GM12873 (cell line): Measurements from ENCODE around the gene LEMD2.

ENCODE experiments used
- TF ChIP-seq, protein P1 (sequence below): IDR thresholded peaks from 2 replicates; pipeline ENCODE4 v1.5.1; 2012; ENCODE audit warnings: low read depth, mild to moderate bottlenecking, moderate library complexity, low read length, control low read depth; ENCODE audit not compliant: insufficient read depth; ENCODE audit errors: missing control alignments

The LEMD2 gene

DNA sequence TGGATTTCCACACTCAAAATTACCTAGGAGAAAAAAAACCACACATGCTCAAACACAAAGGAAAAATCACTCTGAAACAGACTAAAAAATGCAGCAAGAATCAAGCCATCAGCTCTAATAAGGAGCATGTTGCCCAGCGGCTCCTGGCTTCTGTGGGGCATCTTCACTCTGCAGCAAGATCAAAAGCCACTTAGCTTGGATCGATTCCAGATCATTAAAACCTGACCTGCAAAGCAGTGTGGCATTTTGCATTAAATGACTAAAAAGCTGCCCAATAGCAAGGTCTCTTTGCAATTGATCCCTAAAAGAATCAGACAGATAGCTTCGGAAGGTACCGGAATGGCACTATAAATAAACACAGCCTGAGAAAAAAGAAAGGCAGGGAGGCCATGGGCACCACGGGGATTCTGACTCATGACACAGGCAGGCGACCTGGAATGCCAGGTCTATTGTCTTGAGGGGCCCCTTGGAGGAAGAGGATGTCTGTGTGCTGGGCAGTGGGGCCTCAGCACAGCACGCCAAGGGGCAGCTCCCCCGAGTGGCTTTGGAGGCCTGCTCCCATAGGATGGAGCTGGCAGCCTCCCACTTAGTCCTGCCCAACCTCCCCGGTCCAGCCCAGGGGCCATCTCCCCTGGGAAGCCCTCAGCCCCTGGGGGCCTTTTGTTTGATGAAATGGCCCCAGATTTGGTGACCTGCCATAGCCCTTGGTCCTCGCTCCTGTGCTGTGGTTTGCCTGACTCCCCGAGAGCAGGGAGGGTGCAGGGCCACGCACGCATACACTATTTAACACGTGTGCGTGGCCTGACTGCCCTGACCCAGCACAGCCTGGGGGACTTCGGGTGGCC is 7.6 kb downstream of the LEMD2 start:
- TF ChIP-seq, protein P1, sequence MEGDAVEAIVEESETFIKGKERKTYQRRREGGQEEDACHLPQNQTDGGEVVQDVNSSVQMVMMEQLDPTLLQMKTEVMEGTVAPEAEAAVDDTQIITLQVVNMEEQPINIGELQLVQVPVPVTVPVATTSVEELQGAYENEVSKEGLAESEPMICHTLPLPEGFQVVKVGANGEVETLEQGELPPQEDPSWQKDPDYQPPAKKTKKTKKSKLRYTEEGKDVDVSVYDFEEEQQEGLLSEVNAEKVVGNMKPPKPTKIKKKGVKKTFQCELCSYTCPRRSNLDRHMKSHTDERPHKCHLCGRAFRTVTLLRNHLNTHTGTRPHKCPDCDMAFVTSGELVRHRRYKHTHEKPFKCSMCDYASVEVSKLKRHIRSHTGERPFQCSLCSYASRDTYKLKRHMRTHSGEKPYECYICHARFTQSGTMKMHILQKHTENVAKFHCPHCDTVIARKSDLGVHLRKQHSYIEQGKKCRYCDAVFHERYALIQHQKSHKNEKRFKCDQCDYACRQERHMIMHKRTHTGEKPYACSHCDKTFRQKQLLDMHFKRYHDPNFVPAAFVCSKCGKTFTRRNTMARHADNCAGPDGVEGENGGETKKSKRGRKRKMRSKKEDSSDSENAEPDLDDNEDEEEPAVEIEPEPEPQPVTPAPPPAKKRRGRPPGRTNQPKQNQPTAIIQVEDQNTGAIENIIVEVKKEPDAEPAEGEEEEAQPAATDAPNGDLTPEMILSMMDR, result no peak

DNA sequence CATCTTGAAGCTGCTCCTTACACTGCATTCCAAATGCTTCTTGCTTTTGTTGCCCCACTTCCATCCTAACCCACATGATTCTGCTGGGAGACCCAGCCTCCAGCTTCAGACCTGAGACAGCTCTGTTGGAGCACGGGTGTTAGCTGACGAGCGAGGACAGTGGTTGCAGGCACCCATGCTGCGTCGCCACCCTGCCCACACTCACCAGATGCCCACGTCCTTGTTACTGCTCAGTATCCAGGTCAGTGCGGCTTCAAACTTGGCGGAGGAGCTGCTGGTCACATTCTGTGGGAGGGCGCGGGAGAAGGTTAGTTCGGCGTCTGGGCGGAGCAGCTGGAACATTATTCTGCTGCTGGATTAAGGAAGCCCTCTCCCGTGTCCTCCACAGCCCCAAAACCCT is 9.0 kb downstream of the LEMD2 start:
- TF ChIP-seq, protein P1, result no peak

DNA sequence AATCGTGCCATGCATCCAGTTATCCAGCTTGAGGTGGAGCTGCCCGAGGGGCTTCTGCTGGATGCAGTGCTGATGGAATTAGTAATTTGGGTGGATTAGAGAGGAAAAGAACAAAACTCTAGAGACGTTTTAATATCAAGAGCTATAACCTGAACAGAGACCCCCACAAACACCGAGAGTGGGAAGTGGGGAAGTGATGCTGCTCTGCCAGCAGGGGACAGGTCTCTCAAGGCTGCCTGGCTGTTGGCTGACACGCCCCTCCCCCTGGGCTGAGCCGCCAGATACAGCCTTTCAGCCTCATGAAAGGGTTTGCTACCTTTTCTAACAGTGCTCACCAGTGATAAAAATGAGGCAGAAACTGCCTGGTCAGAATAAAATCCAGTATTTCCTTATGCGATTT is 9.6 kb downstream of the LEMD2 start:
- TF ChIP-seq, protein P1, result peak; percentile 6

DNA sequence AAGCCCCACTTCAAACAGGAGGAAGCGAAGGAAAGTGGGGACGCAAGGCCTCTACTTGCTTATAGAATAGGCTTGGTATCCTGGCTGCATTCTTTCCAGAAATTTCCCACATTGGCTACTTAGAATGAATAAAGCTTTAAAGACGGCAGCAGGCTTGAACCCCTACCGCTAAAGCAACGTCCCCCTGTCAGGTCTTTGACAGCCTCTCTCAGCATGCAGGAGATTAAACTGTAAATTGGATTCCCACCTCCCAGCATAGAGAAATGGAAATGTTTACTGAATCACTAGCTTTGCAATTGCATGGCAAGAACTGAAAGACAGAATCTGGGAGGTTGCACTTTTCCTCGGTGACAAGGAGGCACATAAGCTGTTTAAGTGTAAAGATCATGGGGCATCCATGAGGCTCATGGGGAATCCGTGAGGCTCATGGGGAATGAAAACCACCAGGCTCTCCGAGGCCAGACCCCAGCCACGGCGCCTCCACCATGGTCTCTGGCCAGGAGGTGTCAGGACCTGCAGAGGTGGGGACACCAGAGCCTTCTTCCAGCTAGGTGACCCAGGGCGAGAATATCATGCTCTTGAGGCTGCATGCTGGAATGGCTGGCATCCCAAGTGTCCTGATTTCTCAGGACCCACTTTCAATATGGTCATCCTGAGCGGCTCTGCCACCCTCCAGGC is 10.3 kb downstream of the LEMD2 start:
- TF ChIP-seq, protein P1, result no peak

DNA sequence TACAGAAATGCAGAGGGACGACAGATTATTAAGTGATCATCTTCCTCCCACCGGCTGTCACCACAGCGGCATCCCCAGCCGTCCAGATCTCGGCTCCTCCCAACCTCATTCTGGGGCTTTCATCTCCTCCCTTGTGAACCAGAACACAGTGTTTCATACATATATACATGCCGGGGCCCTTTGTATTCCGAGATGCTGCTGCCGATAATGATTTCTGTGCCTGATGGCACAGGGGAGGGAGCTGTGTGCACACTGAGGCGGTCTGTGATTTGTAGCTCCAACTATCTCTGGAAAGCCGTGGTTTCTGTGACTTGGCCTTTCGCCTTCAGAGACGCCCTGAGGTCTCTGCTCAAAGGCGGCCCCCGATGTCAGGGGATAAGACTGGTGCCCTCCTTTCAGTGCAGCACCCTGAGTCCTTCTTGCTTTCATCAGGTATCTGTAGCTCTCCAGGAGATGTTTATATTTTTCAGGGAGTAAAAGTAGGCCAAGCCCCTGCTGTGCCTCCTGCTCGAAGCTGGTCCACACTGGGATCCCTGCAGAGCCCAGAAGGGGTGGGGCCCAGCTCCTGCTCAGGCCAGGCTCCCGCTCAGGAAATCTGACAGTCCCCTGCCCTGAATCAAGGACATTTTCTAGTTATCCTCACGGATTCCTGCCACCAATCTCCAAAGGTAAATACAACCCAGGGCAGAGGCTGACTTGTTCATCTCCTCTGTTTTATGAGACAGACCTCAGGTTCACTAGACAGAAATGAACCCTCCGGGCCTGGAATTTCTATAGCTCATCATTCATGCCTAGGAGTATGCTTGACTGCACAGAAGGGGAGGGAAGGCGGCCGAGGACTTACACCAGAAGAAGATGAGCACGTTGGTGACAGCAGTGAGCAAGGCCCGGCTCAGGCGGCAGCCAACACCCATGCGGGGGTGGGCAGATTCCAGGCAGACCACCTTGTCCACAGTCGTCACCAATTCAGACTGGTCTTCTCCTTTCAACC is 11.2 kb downstream of the LEMD2 start:
- TF ChIP-seq, protein P1, result no peak

DNA sequence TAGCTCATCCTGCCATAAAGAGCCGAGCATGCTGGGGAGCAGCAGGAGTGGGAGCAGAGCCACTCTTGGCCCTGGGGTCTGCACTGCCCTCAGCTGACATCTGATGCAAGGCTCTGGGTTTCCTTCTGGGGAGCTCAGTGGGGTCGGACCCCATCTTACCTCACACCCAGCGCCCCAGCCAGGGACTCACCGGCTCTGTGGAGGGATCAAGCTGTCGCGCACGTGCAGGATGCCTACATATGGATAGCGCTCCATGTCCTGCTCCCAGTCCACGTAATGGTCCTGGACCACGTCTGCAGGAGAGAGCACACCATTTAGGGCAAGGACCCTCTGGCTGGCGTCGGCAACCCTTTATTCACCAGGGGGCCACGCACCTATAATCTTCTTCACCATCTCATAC is 12.2 kb downstream of the LEMD2 start:
- TF ChIP-seq, protein P1, result no peak
